H9 (cell line): ENCODE results near the gene ALPG. TPM values are rescaled to one million over a fixed set of nuclear protein-coding genes. Genes with fewer than 3 reads are reported as not detected.

Experiments
- DNase-seq: peaks from one replicate; pipeline ENCODE4 v3.0.0-alpha.2; 2017
- H2AFZ ChIP-seq: one replicate; pipeline ENCODE4 v1.6.1; 2013; ENCODE audit warnings: mild to moderate bottlenecking, low read length, control low read depth, moderate library complexity
- H2AK5ac ChIP-seq: 2 replicates; pipeline ENCODE4 v1.6.1; 2013; ENCODE audit warnings: low read length, control low read depth, mixed read lengths; ENCODE audit not compliant: insufficient read length
- H2BK120ac ChIP-seq: one replicate; pipeline ENCODE4 v1.6.1; 2013; ENCODE audit warnings: low read depth, mild to moderate bottlenecking, low read length, control low read depth, inconsistent platforms; ENCODE audit not compliant: poor library complexity, severe bottlenecking
- H2BK12ac ChIP-seq: 2 replicates; pipeline ENCODE4 v1.6.1; 2013; ENCODE audit warnings: low read length, control low read depth, mixed read lengths, low read depth; ENCODE audit not compliant: insufficient read length
- H2BK15ac ChIP-seq: 2 replicates; pipeline ENCODE4 v1.6.1; 2013; ENCODE audit warnings: low read depth, low read length, control low read depth
- H2BK20ac ChIP-seq: one replicate; pipeline ENCODE4 v1.6.1; 2013; ENCODE audit warnings: low read depth, mild to moderate bottlenecking, low read length, control low read depth, inconsistent platforms; ENCODE audit not compliant: poor library complexity, severe bottlenecking
- H2BK5ac ChIP-seq: 2 replicates; pipeline ENCODE4 v1.6.1; 2013; ENCODE audit warnings: low read length, control low read depth, mixed read lengths; ENCODE audit not compliant: insufficient read length
- H3K14ac ChIP-seq: 2 replicates; pipeline ENCODE4 v1.6.1; 2013; ENCODE audit warnings: low read length, control low read depth; ENCODE audit not compliant: insufficient read depth
- H3K18ac ChIP-seq: 2 replicates; pipeline ENCODE4 v1.6.1; 2013; ENCODE audit warnings: low read depth, mild to moderate bottlenecking, mixed read lengths, low read length, control low read depth; ENCODE audit not compliant: insufficient read length
- H3K23ac ChIP-seq: 2 replicates; pipeline ENCODE4 v1.6.1; 2013; ENCODE audit warnings: low read length, control low read depth, mixed read lengths, low read depth; ENCODE audit not compliant: insufficient read length
- H3K23me2 ChIP-seq: 2 replicates; pipeline ENCODE4 v1.6.1; 2013; ENCODE audit warnings: low read depth, mild to moderate bottlenecking, mixed read lengths, low read length, control low read depth; ENCODE audit not compliant: insufficient read length, poor library complexity, severe bottlenecking
- H3K27ac ChIP-seq: 2 replicates; pipeline ENCODE4 v1.5.1; 2013; ENCODE audit warnings: low read length, control low read depth, mixed read lengths, low read depth; ENCODE audit not compliant: insufficient read length
- H3K27me3 ChIP-seq: 2 replicates; pipeline ENCODE4 v1.6.1; 2013; ENCODE audit warnings: low read length, control low read depth, inconsistent platforms; ENCODE audit not compliant: insufficient read depth
- H3K4ac ChIP-seq: 2 replicates; pipeline ENCODE4 v1.6.1; 2013; ENCODE audit warnings: low read depth, mild to moderate bottlenecking, control low read depth, inconsistent platforms, low read length, moderate library complexity
- H3K4me1 ChIP-seq: 2 replicates; pipeline ENCODE4 v1.6.1; 2013; ENCODE audit warnings: low read length, control low read depth, inconsistent platforms; ENCODE audit not compliant: insufficient read depth
- H3K4me2 ChIP-seq: 2 replicates; pipeline ENCODE4 v1.6.1; 2013; ENCODE audit warnings: low read length, control low read depth, mixed read lengths; ENCODE audit not compliant: insufficient read length, insufficient read depth
- H3K56ac ChIP-seq: 2 replicates; pipeline ENCODE4 v1.6.1; 2013; ENCODE audit warnings: low read depth, mild to moderate bottlenecking, mixed read lengths, low read length, control low read depth; ENCODE audit not compliant: insufficient read length
- H3K79me1 ChIP-seq: 2 replicates; pipeline ENCODE4 v1.6.1; 2013; ENCODE audit warnings: low read depth, mild to moderate bottlenecking, moderate library complexity, low read length, control low read depth, inconsistent platforms; ENCODE audit not compliant: insufficient read depth, poor library complexity, severe bottlenecking
- H3K79me2 ChIP-seq: 2 replicates; pipeline ENCODE4 v1.6.1; 2013; ENCODE audit warnings: low read length, control low read depth, inconsistent platforms; ENCODE audit not compliant: insufficient read depth
- H3K9ac ChIP-seq: 2 replicates; pipeline ENCODE4 v1.6.1; 2013; ENCODE audit warnings: low read length, control low read depth, mixed read lengths; ENCODE audit not compliant: insufficient read length; ENCODE audit errors: extremely low read depth
- H3K9me3 ChIP-seq: one replicate; pipeline ENCODE4 v1.6.1; 2013; ENCODE audit warnings: low read depth, low read length, inconsistent platforms; ENCODE audit not compliant: control insufficient read depth
- H3T11ph ChIP-seq: one replicate; pipeline ENCODE4 v1.6.1; 2013; ENCODE audit warnings: mild to moderate bottlenecking, low read length, control low read depth, inconsistent platforms
- H4K20me1 ChIP-seq: one replicate; pipeline ENCODE4 v1.6.1; 2013; ENCODE audit not compliant: control insufficient read depth, insufficient read length, insufficient read depth
- H4K5ac ChIP-seq: 2 replicates; pipeline ENCODE4 v1.6.1; 2013; ENCODE audit warnings: low read depth, mild to moderate bottlenecking, mixed read lengths, low read length, control low read depth; ENCODE audit not compliant: insufficient read length
- H4K8ac ChIP-seq: replicated peaks from 2 replicates; pipeline ENCODE4 v1.6.1; 2013; ENCODE audit warnings: low read length, control low read depth, mixed read lengths, low read depth; ENCODE audit not compliant: insufficient read length
- H4K91ac ChIP-seq: 2 replicates; pipeline ENCODE4 v1.6.1; 2013; ENCODE audit warnings: low read depth, mild to moderate bottlenecking, moderate library complexity, mixed read lengths, low read length, control low read depth; ENCODE audit not compliant: insufficient read length
- H3K27ac Mint-ChIP-seq, 3 experiments: 2 replicates in 2 of 3; 3 replicates in 1 of 3; pipeline ENCODE4 v1.8.0; 2020 to 2021; ENCODE audit warnings: mixed read lengths in 3 of 3, mild to moderate bottlenecking in 1 of 3, moderate library complexity in 1 of 3
- H3K27me3 Mint-ChIP-seq: 2 replicates; pipeline ENCODE4 v1.8.0; 2021; ENCODE audit warnings: low read depth, mild to moderate bottlenecking, moderate library complexity, mixed read lengths
- H3K36me3 Mint-ChIP-seq, 3 experiments: 2 replicates in 2 of 3; 3 replicates in 1 of 3; pipeline ENCODE4 v1.8.0; 2020 to 2021; ENCODE audit warnings: low read depth in 3 of 3, mixed read lengths in 3 of 3; ENCODE audit not compliant: insufficient read depth in 1 of 3
- H3K4me1 Mint-ChIP-seq, 2 experiments: 2 replicates each; pipeline ENCODE4 v1.8.0; 2020; ENCODE audit warnings: mixed read lengths in 2 of 2
- H3K4me3 Mint-ChIP-seq, 2 experiments: 2 replicates in 1 of 2; 3 replicates in 1 of 2; pipeline ENCODE4 v1.8.0; 2020 to 2021; ENCODE audit warnings: mild to moderate bottlenecking in 2 of 2, mixed read lengths in 2 of 2, moderate library complexity in 1 of 2
- H3K9me3 Mint-ChIP-seq, 2 experiments: 2 replicates in 1 of 2; 3 replicates in 1 of 2; pipeline ENCODE4 v1.8.0; 2020; ENCODE audit warnings: mild to moderate bottlenecking in 2 of 2, mixed read lengths in 2 of 2, moderate library complexity in 1 of 2
- CTCF ChIP-seq: fragments of 200-600 bp; sonication (generic); conservative IDR thresholded peaks from 3 replicates; pipeline ENCODE4 v1.8.0; 2021; ENCODE audit warnings: antibody characterized with exemption, mild to moderate bottlenecking
- WGBS: extraction: QIAGEN DNeasy Blood & Tissue Kit; methylation state at CpG from one replicate; pipeline ENCODE4 v1.1.7; 2013; ENCODE audit warnings: missing lambda C conversion rate, low lambda C conversion rate, mixed read lengths; ENCODE audit not compliant: insufficient read length; ENCODE audit errors: extremely low coverage; 5-methylcytosine and 5-hydroxymethylcytosine counted together
- total RNA-seq: library from RNA; stranded (reverse); gene quantifications from 2 replicates; pipeline ENCODE4 v1.2.1, GENCODE V29; 2021

Gene ALPG
- total RNA-seq, 1 experiment from 2014 or later = 1.3 TPM

- Mint-ChIP-seq H3K4me3 (peak overlapping the region; percentile 83 to 84), H3K27ac (peak overlapping the region in 1 of 3 experiments; percentile 28; a peak in 1 of 7 replicates)
Measured at GRCh38 chr2:232420073-232420454, 13.4 kb downstream of the ALPG start.

More at GRCh38 chr2:232420073-232420454, 13.4 kb downstream of the ALPG start:
- no peak overlapping the region for H2BK20ac ChIP-seq
- WGBS = no CpG with 5 or more reads among the region's 22 CpGs
- no peak overlapping the region for H4K5ac ChIP-seq
- H3K79me2 ChIP-seq = no peaks in the 10 kb centered on the region
- no peak overlapping the region for H4K8ac ChIP-seq
- H2BK120ac ChIP-seq = no peak overlapping the region
- H3K23me2 ChIP-seq = peaks cover 23% of the 10 kb centered on the region
- H3K9me3 ChIP-seq = no peaks in the 10 kb centered on the region
- H2BK12ac ChIP-seq = no peak overlapping the region
- H3K4ac ChIP-seq = no peak overlapping the region
- H3K56ac ChIP-seq = no peak overlapping the region
- no peaks in the 10 kb centered on the region for H3K79me1 ChIP-seq
- Mint-ChIP-seq H3K36me3 (peaks cover 9 to 62% (median 46%) of the 10 kb centered on the region in 3 experiments), H3K4me1 (peaks cover 43 to 44% of the 10 kb centered on the region in 2 experiments), H3K9me3 (peaks cover 14% of the 10 kb centered on the region in 2 experiments), H3K27me3 (peaks cover 56% of the 10 kb centered on the region)
- peaks cover 28% of the 10 kb centered on the region; the same call in 1 of the 2 replicates for H3K27me3 ChIP-seq
- no peak overlapping the region for H2AFZ ChIP-seq
- no peak overlapping the region for H3T11ph ChIP-seq
- H3K27ac ChIP-seq = no peak overlapping the region
- DNase-seq = no peak
- H4K20me1 ChIP-seq = peaks cover 7% of the 10 kb centered on the region
- H2AK5ac ChIP-seq = no peak overlapping the region
- H3K4me1 ChIP-seq = peaks cover 8% of the 10 kb centered on the region; the same call in 1 of the 2 replicates
- peak overlapping the region; percentile 51 for H3K18ac ChIP-seq
- no peak for TF ChIP-seq CTCF
- H3K14ac ChIP-seq = peak overlapping the region; percentile 88
- no peak overlapping the region for H2BK5ac ChIP-seq
- H3K4me2 ChIP-seq = peak overlapping the region; percentile 81
- H4K91ac ChIP-seq = no peak overlapping the region
- H3K23ac ChIP-seq = no peak overlapping the region
- peak overlapping the region; percentile 30 for H3K9ac ChIP-seq
- no peak overlapping the region for H2BK15ac ChIP-seq
